Umbilical cord (tissue), 2 donors: ENCODE results near the gene DHRS3. TPM values are rescaled to one million over a fixed set of nuclear protein-coding genes. Genes with fewer than 3 reads are reported as not detected.
A peak's percentile ranks its signal among the peaks of the same experiment; 100 is the strongest.
"Not testable (repeated sequence)": the region's sequence is repeated elsewhere in the genome, so short reads cannot be mapped to it uniquely, and the experiment has no call there.

Experiments used
- DNase-seq: peaks from one replicate; pipeline ENCODE4 v3.0.0-alpha.2; 2015; ENCODE audit warnings: low spot score
- total RNA-seq: library from RNA; depleted of rRNA; stranded (reverse); fragments of >200 nt; gene quantifications from one replicate; pipeline ENCODE4 v1.2.3, GENCODE V29; 2014; ENCODE audit warnings: low replicate concordance; ENCODE audit not compliant: insufficient read depth

Gene DHRS3
- 107 TPM for total RNA-seq

- peak; percentile 93 for DNase-seq
Observed at GRCh38 chr1:12617901-12618660, at the start of gene DHRS3. Gene DHRS3, minus strand, starts transcription at chr1:12618210. Its CDS starts 862 bp downstream, at chr1:12617348.

GRCh38 chr1:12666141-12666735, 48.2 kb upstream of the DHRS3 start:
- no peak for DNase-seq

- DNase-seq: no peak
Observed at GRCh38 chr1:12665511-12665910, 47.5 kb upstream of the DHRS3 start.

- DNase-seq: no peak
Observed at GRCh38 chr1:12662556-12662955, 44.5 kb upstream of the DHRS3 start.

GRCh38 chr1:12661606-12662219, 43.7 kb upstream of the DHRS3 start:
- no peak for DNase-seq

GRCh38 chr1:12658531-12659453, 40.8 kb upstream of the DHRS3 start:
- DNase-seq: peak; percentile 87

- DNase-seq: not testable (repeated sequence)
Observed at GRCh38 chr1:12657885-12658512, 40.0 kb upstream of the DHRS3 start.

GRCh38 chr1:12657060-12657884, 39.3 kb upstream of the DHRS3 start:
- no peak for DNase-seq

- DNase-seq: no peak
Observed at GRCh38 chr1:12656575-12656974, 38.6 kb upstream of the DHRS3 start.

- no peak for DNase-seq
Observed at GRCh38 chr1:12654657-12655056, 36.6 kb upstream of the DHRS3 start.

GRCh38 chr1:12654004-12654567, 36.1 kb upstream of the DHRS3 start:
- DNase-seq: no peak

GRCh38 chr1:12649971-12650421, 32.0 kb upstream of the DHRS3 start:
- DNase-seq: peak; percentile 48

- no peak for DNase-seq
Observed at GRCh38 chr1:12648741-12649140, 30.7 kb upstream of the DHRS3 start.

- DNase-seq: not testable (repeated sequence)
Observed at GRCh38 chr1:12645401-12645800, 27.4 kb upstream of the DHRS3 start.

GRCh38 chr1:12644829-12645228, 26.8 kb upstream of the DHRS3 start:
- DNase-seq: no peak

- DNase-seq: no peak
Observed at GRCh38 chr1:12644237-12644636, 26.2 kb upstream of the DHRS3 start.

GRCh38 chr1:12643785-12644184, 25.8 kb upstream of the DHRS3 start, which contains the start of gene AADACL4:
Gene AADACL4, plus strand, starts transcription at chr1:12644085. Its CDS starts 462 bp downstream, at chr1:12644547.
- no peak for DNase-seq

- no peak for DNase-seq
Observed at GRCh38 chr1:12643079-12643478, 25.1 kb upstream of the DHRS3 start.

- DNase-seq: no peak
Observed at GRCh38 chr1:12640958-12641272, 22.9 kb upstream of the DHRS3 start.
